Measurements from ENCODE around the gene ADAP1.
A peak's percentile ranks its signal among the peaks of the same experiment; 100 is the strongest.
"Not testable (repeated sequence)": the region's sequence is repeated elsewhere in the genome, so short reads cannot be mapped to it uniquely, and the experiment has no call there.

The ADAP1 gene

GRCh38 chr7:938546-939185 lies 15.8 kb downstream of the ADAP1 start:
- no peak for DNase-seq

- DNase-seq, result no peak
These were observed 16.5 kb downstream of the ADAP1 start for GRCh38 chr7:937856-938484.

- DNase-seq, result no peak
These were observed 18.0 kb downstream of the ADAP1 start for GRCh38 chr7:936386-937054.

GRCh38 chr7:935874-936385 lies 18.6 kb downstream of the ADAP1 start:
- no peak for DNase-seq

GRCh38 chr7:935164-935873 lies 19.2 kb downstream of the ADAP1 start:
- DNase-seq, result no peak

- DNase-seq, result no peak
These were observed 19.9 kb downstream of the ADAP1 start for GRCh38 chr7:934469-935163.

GRCh38 chr7:932651-932975 lies 21.9 kb downstream of the ADAP1 start:
- DNase-seq, result no peak

- DNase-seq, result no peak
These were observed 22.4 kb downstream of the ADAP1 start for GRCh38 chr7:931871-932650.

GRCh38 chr7:930975-931758 lies 23.3 kb downstream of the ADAP1 start:
- peak; percentile 49 to 78 (median 69) for DNase-seq

GRCh38 chr7:929311-929711 lies 25.2 kb downstream of the ADAP1 start:
- DNase-seq, result no peak

- no peak for DNase-seq
These were observed 27.3 kb downstream of the ADAP1 start for GRCh38 chr7:927031-927671.

GRCh38 chr7:926061-927030 lies 28.1 kb downstream of the ADAP1 start:
- DNase-seq, result no peak

- DNase-seq, result peak; percentile 40 to 58 (median 45)
These were observed 28.9 kb downstream of the ADAP1 start for GRCh38 chr7:925601-926000.

- DNase-seq, result peak; percentile 70 to 82 (median 80)
These were observed 29.8 kb downstream of the ADAP1 start for GRCh38 chr7:924541-925231.

- DNase-seq, result not testable (repeated sequence)
These were observed 30.4 kb downstream of the ADAP1 start for GRCh38 chr7:924042-924441.

GRCh38 chr7:923108-924041 lies 31.1 kb downstream of the ADAP1 start:
- DNase-seq, result peak; percentile 83 to 91 (median 90)

All from suppressor macrophage (primary cell).